ENCODE data around the gene SLCO4A1.

The SLCO4A1 gene

DNA sequence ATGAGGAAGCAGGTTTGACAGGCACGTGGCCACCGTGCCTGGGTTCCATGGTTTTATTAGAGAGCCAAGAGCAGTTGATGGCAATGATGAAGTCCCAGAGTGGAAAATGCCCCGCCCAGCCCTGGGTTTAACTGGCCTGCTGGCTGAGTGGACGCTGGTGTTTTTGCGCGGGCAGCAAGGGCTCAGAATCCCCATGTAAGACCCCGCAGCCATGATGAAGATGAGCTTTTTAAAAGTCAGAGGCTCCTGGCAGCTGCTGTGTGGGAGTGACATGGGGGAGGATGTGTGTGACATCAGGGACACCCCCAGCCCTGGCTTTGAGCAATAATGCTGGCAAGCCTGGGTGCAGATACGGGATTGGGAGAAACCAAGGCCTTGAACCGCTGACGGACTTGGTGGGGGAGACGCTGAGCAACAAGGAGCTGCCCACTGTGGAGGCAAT, 33.0 kb upstream of the SLCO4A1 start:
- H3K9ac ChIP-seq: no peak overlapping the region
- TF ChIP-seq, protein P1, sequence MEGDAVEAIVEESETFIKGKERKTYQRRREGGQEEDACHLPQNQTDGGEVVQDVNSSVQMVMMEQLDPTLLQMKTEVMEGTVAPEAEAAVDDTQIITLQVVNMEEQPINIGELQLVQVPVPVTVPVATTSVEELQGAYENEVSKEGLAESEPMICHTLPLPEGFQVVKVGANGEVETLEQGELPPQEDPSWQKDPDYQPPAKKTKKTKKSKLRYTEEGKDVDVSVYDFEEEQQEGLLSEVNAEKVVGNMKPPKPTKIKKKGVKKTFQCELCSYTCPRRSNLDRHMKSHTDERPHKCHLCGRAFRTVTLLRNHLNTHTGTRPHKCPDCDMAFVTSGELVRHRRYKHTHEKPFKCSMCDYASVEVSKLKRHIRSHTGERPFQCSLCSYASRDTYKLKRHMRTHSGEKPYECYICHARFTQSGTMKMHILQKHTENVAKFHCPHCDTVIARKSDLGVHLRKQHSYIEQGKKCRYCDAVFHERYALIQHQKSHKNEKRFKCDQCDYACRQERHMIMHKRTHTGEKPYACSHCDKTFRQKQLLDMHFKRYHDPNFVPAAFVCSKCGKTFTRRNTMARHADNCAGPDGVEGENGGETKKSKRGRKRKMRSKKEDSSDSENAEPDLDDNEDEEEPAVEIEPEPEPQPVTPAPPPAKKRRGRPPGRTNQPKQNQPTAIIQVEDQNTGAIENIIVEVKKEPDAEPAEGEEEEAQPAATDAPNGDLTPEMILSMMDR (IDR thresholded peaks at IDR 0.05): no peak
- no peaks in the 10 kb centered on the region for H3K4me1 ChIP-seq
- H3K27me3 ChIP-seq (ENCODE audit: control insufficient read depth, insufficient read depth, low read length): no peaks in the 10 kb centered on the region
- H3K79me2 ChIP-seq: no peaks in the 10 kb centered on the region
- H3K4me2 ChIP-seq (ENCODE audit: low read length): no peak overlapping the region
- H3K9me3 ChIP-seq (ENCODE audit: control insufficient read depth, low read length): no peaks in the 10 kb centered on the region
- no peak overlapping the region for H3K27ac ChIP-seq
- no peak overlapping the region for H2AFZ ChIP-seq
- no peak overlapping the region for H3K4me3 ChIP-seq (ENCODE audit: low read depth, low read length)
- H3K36me3 ChIP-seq (ENCODE audit: control insufficient read depth, insufficient read depth, low read length): no peaks in the 10 kb centered on the region

DNA sequence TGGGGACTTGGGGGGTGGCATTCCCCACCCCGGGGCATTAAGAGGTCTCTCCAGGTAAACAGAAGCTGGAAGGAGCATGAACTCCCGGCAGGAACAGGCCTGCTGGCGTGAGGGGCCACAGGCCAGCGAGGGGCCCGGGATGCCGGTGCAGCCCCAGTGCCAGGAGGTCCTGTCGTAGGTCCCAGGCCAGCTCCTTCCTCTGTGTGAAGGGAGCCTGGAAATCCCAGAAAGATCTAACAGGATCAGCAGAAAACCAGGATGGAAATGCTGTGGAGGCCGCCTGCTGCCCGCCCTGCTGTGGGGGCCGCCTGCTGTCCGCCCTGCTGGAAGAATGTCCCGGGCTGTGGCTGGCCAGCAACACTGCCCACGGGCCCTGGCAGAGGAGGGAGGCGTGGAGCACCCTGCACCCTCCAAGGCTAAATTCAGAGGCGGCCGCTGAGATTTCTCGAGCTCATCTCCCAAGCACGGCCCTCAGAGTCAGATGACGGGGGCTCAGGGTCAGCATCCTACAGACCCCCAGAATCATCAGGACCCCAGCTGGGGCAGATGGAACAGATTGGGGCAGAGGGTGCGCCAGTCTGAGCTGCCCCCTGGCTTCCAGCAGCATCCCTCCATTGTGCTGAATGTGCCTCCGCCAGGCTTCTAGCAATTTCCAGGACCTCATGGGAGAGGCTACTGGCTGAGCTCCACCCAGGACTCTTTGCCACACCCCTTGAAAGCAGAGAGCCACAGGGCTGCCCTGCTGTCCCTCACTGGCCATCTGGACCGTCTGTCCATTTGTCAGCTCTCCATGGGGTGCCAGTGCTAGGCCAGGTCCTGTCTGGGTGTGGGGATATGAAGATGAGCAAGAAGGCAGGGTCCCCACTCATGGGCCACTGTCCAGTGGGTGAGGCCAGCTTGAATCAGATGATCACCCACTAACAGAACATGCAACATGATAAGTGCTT, 32.2 kb upstream of the SLCO4A1 start:
- Histone ChIP-seq H3K27me3 (ENCODE audit: control insufficient read depth, insufficient read depth, low read length) (no peaks in the 10 kb centered on the region), H3K27ac (no peak overlapping the region), H3K9me3 (ENCODE audit: control insufficient read depth, low read length) (no peaks in the 10 kb centered on the region), H3K9ac (no peak overlapping the region), H3K36me3 (ENCODE audit: control insufficient read depth, insufficient read depth, low read length) (no peaks in the 10 kb centered on the region), H3K4me2 (ENCODE audit: low read length) (no peak overlapping the region), H3K4me3 (ENCODE audit: low read depth, low read length) (no peak overlapping the region), H2AFZ (no peak overlapping the region), H3K79me2 (no peaks in the 10 kb centered on the region), H3K4me1 (no peaks in the 10 kb centered on the region)
- TF ChIP-seq, protein P1 (IDR thresholded peaks at IDR 0.05): no peak

DNA sequence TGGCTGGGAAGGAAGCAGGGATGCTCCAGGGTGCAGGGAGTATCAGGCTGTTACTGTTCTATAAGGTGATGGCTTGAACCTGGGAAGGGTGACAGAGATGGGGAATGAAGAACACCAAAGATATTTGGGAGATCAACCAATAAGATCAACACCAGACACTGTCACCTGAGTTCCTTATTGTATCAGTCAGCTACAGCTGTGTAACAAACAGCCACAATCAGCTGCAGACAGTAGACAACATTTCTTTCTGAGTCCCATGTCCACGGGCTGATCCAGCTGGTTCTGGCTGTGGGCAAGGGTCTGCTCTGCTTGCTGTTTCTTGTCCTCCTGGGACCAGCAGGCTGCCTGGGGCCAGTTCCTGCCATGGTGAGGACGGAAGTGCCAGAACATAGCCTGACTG, 31.3 kb upstream of the SLCO4A1 start:
- Histone ChIP-seq H3K79me2 (no peaks in the 10 kb centered on the region), H3K4me3 (ENCODE audit: low read depth, low read length) (no peak overlapping the region), H3K36me3 (ENCODE audit: control insufficient read depth, insufficient read depth, low read length) (no peaks in the 10 kb centered on the region), H3K27ac (no peak overlapping the region), H3K4me2 (ENCODE audit: low read length) (no peak overlapping the region), H3K9me3 (ENCODE audit: control insufficient read depth, low read length) (no peaks in the 10 kb centered on the region), H2AFZ (no peak overlapping the region), H3K9ac (no peak overlapping the region), H3K4me1 (no peaks in the 10 kb centered on the region), H3K27me3 (ENCODE audit: control insufficient read depth, insufficient read depth, low read length) (no peaks in the 10 kb centered on the region)
- TF ChIP-seq, protein P1 (IDR thresholded peaks at IDR 0.05): no peak

DNA sequence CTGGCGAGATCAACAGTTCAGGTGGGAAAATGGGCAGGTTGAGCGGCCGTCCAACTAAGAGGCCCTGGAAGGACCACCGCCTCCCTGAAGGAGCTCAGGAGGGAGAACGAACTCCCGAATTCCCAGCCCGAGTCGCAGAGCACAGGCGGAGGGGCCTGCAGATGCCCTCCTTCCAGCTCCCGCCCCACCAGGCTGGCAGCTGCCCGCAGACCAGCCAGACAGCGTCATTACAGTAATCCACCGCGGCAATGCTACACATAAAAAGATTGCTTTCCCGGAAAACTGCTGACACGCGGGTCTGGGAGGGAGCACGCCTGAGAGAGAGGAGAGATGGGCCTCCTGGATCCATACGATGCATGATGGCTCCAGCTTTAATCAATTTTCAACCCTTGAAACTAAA, 30.5 kb upstream of the SLCO4A1 start:
- Histone ChIP-seq H3K9me3 (ENCODE audit: control insufficient read depth, low read length) (no peaks in the 10 kb centered on the region), H3K27me3 (ENCODE audit: control insufficient read depth, insufficient read depth, low read length) (no peaks in the 10 kb centered on the region), H3K36me3 (ENCODE audit: control insufficient read depth, insufficient read depth, low read length) (no peaks in the 10 kb centered on the region), H3K4me2 (ENCODE audit: low read length) (no peak overlapping the region), H2AFZ (no peak overlapping the region), H3K27ac (no peak overlapping the region), H3K79me2 (no peaks in the 10 kb centered on the region), H3K9ac (no peak overlapping the region), H3K4me1 (no peaks in the 10 kb centered on the region), H3K4me3 (ENCODE audit: low read depth, low read length) (no peak overlapping the region)
- TF ChIP-seq, protein P1 (IDR thresholded peaks at IDR 0.05): no peak
